ENCODE data around the gene GLI2. TPM values are rescaled to one million over a fixed set of nuclear protein-coding genes. Genes with fewer than 3 reads are reported as not detected.

GLI2 gene
- total RNA-seq, 1 experiment from 2014 or later, result 3.4 TPM

DNA sequence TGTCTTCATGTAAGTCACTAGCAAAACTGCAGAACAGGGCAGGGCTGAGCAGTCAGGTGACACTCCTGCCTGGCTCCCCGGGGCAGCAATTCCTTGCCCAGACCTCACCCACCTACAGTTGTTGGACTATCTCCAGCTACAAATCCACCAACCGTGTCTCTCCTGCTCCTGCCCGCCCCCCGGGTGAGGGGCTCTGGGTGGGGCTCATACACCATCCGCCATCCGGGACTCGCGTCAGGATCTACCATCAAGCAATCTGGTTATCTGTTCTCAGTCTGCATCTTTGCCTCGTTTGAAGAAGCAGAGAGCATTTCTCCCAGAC lies 13.5 kb upstream of the GLI2 start:
- Histone ChIP-seq H3K27me3 (ENCODE audit: insufficient read depth, low read length) (no peaks in the 10 kb centered on the region), H3K27ac (ENCODE audit: low read depth, low read length) (no peak overlapping the region), H3K9me2 (ENCODE audit: insufficient read depth) (no peaks in the 10 kb centered on the region), H4K20me1 (ENCODE audit: insufficient read depth) (no peaks in the 10 kb centered on the region), H3K4me2 (ENCODE audit: low read length) (no peak overlapping the region), H2AFZ (ENCODE audit: low read depth, low read length, poor library complexity, severe bottlenecking) (no peak overlapping the region), H3K9ac (ENCODE audit: low read length) (no peak overlapping the region), H3K4me3 (replicated peaks in 1 of 2; ENCODE audit: low read depth in 1 of 2, low read length in 2 of 2) (no peak overlapping the region), H3K9me3 (ENCODE audit: control insufficient read depth in 1 of 2, insufficient read depth in 1 of 2, low read depth in 1 of 2, low read length in 2 of 2) (no peaks in the 10 kb centered on the region), H3K79me2 (ENCODE audit: insufficient read depth, low read length) (no peaks in the 10 kb centered on the region), H3K4me1 (ENCODE audit: control insufficient read depth in 1 of 2, insufficient read depth in 2 of 2, low read length in 2 of 2) (no peaks in the 10 kb centered on the region), H3K36me3 (ENCODE audit: control insufficient read depth in 1 of 2, insufficient read depth in 2 of 2, low read length in 2 of 2) (no peaks in the 10 kb centered on the region; a peak in 1 of 4 replicates)
- ChIA-PET POLR2A (no interaction called here), CTCF (no interaction called here), RAD21 (ENCODE audit: low non-redundant PET in 1 of 2, low total read pairs in 2 of 2, uncharacterized antibody in 2 of 2, unreplicated experiment in 2 of 2) (no interaction called here)
- TF ChIP-seq, protein P1, sequence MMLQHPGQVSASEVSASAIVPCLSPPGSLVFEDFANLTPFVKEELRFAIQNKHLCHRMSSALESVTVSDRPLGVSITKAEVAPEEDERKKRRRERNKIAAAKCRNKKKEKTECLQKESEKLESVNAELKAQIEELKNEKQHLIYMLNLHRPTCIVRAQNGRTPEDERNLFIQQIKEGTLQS (IDR thresholded peaks at IDR 0.05), result no peak
- TF ChIP-seq EGR1 (IDR thresholded peaks at IDR 0.05; ENCODE audit: low read depth) (no peak), ZFX (IDR thresholded peaks at IDR 0.05) (no peak), JUND (IDR thresholded peaks at IDR 0.05) (no peak), ELF1 (IDR thresholded peaks at IDR 0.05; ENCODE audit: borderline replicate concordance, low read depth) (no peak), CBX3 (IDR thresholded peaks at IDR 0.05; ENCODE audit: low read depth) (no peak), TCF7L2 (IDR thresholded peaks at IDR 0.05; ENCODE audit: borderline replicate concordance, extremely low read depth, insufficient read depth, insufficient read length) (no peak), EZH2 (IDR thresholded peaks at IDR 0.05) (no peak), CEBPB (IDR thresholded peaks at IDR 0.05; ENCODE audit: low read depth) (no peak), EZH2phosphoT487 (IDR thresholded peaks at IDR 0.05; ENCODE audit: borderline replicate concordance) (no peak), RAD21 (IDR thresholded peaks at IDR 0.05; ENCODE audit: low read depth) (no peak)
- TF ChIP-seq, protein P2, sequence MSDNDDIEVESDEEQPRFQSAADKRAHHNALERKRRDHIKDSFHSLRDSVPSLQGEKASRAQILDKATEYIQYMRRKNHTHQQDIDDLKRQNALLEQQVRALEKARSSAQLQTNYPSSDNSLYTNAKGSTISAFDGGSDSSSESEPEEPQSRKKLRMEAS (IDR thresholded peaks at IDR 0.05), result no peak
- TF ChIP-seq, protein P3, sequence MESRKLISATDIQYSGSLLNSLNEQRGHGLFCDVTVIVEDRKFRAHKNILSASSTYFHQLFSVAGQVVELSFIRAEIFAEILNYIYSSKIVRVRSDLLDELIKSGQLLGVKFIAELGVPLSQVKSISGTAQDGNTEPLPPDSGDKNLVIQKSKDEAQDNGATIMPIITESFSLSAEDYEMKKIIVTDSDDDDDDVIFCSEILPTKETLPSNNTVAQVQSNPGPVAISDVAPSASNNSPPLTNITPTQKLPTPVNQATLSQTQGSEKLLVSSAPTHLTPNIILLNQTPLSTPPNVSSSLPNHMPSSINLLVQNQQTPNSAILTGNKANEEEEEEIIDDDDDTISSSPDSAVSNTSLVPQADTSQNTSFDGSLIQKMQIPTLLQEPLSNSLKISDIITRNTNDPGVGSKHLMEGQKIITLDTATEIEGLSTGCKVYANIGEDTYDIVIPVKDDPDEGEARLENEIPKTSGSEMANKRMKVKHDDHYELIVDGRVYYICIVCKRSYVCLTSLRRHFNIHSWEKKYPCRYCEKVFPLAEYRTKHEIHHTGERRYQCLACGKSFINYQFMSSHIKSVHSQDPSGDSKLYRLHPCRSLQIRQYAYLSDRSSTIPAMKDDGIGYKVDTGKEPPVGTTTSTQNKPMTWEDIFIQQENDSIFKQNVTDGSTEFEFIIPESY (IDR thresholded peaks at IDR 0.05; ENCODE audit: extremely low read depth, insufficient replicate concordance, low read length), result no peak
- TF ChIP-seq, protein P4, sequence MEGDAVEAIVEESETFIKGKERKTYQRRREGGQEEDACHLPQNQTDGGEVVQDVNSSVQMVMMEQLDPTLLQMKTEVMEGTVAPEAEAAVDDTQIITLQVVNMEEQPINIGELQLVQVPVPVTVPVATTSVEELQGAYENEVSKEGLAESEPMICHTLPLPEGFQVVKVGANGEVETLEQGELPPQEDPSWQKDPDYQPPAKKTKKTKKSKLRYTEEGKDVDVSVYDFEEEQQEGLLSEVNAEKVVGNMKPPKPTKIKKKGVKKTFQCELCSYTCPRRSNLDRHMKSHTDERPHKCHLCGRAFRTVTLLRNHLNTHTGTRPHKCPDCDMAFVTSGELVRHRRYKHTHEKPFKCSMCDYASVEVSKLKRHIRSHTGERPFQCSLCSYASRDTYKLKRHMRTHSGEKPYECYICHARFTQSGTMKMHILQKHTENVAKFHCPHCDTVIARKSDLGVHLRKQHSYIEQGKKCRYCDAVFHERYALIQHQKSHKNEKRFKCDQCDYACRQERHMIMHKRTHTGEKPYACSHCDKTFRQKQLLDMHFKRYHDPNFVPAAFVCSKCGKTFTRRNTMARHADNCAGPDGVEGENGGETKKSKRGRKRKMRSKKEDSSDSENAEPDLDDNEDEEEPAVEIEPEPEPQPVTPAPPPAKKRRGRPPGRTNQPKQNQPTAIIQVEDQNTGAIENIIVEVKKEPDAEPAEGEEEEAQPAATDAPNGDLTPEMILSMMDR (IDR thresholded peaks at IDR 0.05 in 2 of 3, conservative IDR thresholded peaks at IDR 0.05 in 1 of 3; ENCODE audit: borderline replicate concordance in 1 of 3, insufficient read depth in 1 of 3, low read depth in 2 of 3, low read length in 2 of 3), result no peak
- TF ChIP-seq, protein P5, sequence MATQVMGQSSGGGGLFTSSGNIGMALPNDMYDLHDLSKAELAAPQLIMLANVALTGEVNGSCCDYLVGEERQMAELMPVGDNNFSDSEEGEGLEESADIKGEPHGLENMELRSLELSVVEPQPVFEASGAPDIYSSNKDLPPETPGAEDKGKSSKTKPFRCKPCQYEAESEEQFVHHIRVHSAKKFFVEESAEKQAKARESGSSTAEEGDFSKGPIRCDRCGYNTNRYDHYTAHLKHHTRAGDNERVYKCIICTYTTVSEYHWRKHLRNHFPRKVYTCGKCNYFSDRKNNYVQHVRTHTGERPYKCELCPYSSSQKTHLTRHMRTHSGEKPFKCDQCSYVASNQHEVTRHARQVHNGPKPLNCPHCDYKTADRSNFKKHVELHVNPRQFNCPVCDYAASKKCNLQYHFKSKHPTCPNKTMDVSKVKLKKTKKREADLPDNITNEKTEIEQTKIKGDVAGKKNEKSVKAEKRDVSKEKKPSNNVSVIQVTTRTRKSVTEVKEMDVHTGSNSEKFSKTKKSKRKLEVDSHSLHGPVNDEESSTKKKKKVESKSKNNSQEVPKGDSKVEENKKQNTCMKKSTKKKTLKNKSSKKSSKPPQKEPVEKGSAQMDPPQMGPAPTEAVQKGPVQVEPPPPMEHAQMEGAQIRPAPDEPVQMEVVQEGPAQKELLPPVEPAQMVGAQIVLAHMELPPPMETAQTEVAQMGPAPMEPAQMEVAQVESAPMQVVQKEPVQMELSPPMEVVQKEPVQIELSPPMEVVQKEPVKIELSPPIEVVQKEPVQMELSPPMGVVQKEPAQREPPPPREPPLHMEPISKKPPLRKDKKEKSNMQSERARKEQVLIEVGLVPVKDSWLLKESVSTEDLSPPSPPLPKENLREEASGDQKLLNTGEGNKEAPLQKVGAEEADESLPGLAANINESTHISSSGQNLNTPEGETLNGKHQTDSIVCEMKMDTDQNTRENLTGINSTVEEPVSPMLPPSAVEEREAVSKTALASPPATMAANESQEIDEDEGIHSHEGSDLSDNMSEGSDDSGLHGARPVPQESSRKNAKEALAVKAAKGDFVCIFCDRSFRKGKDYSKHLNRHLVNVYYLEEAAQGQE (IDR thresholded peaks at IDR 0.05; ENCODE audit: low read depth), result no peak
- intact Hi-C loops (cut with micrococcal nuclease), result no loop called here
- DNase-seq (ENCODE audit: low read depth, low spot score), result no peak
- no peak for ATAC-seq
- no TSS peak for BruUV-seq (replicated peaks)

All from HCT116 (cell line).